Ovary (tissue), 9 donors: ENCODE data around the gene GLP1R. TPM values are rescaled to one million over a fixed set of nuclear protein-coding genes. Genes with fewer than 3 reads are reported as not detected.

Source experiments
- DNase-seq, 5 donors: peaks; one replicate each; pipeline ENCODE4 v3.0.0-alpha.2; 2019 to 2020
- H3K27ac ChIP-seq, 2 donors: fragments of 200-600 bp; one replicate each; pipeline versions ENCODE4 v1.5.1 to v1.8.0; 2019 to 2022
- H3K27me3 ChIP-seq: fragments of 200-600 bp; one replicate; pipeline ENCODE4 v1.8.0; 2022
- H3K36me3 ChIP-seq: fragments of 200-600 bp; sonication (generic); one replicate; pipeline ENCODE4 v1.5.1; 2019
- H3K4me1 ChIP-seq: one replicate; pipeline ENCODE4 v1.8.1; 2013; ENCODE audit warnings: mild to moderate bottlenecking, moderate library complexity; ENCODE audit not compliant: insufficient read depth
- H3K4me3 ChIP-seq: fragments of 200-600 bp; sonication (generic); one replicate; pipeline ENCODE4 v1.5.1; 2017
- H3K9me3 ChIP-seq, 2 donors: fragments of 200-600 bp in 1 of 2; sonication (generic) in 1 of 2; one replicate each; pipeline versions ENCODE4 v1.5.1 to v1.8.1; 2013 to 2019; ENCODE audit warnings: mild to moderate bottlenecking in 1 of 2, moderate library complexity in 1 of 2
- EP300 ChIP-seq: sonication (generic); formaldehyde crosslinking; IDR thresholded peaks from one replicate; pipeline ENCODE4 v1.6.1; 2017; ENCODE audit warnings: antibody characterized with exemption
- POLR2A ChIP-seq: fragments of 450-650 bp; IDR thresholded peaks from one replicate; pipeline ENCODE4 v1.6.1; 2017; ENCODE audit warnings: antibody characterized with exemption, mild to moderate bottlenecking, moderate library complexity
- WGBS, 3 donors: extraction: QIAGEN DNeasy Blood & Tissue Kit in 1 of 3; methylation state at CpG; one replicate each; pipeline versions ENCODE4 v1.1.5 to v1.1.7; 2013 to 2017; 5-methylcytosine and 5-hydroxymethylcytosine counted together
- intact Hi-C, 4 donors: fragments of 100-400 bp; cut with DNase I; formaldehyde crosslinking; loops; one replicate each; pipeline versions ENCODE4 v1.11.0 to v1.15.1; 2022 to 2023
- polyA plus RNA-seq, 2 donors: library from polyadenylated mRNA; stranded (reverse); fragments of 200-250 nt in 1 of 2; fragments of 350-450 nt in 1 of 2; fragmentation: Illumina TruSeq in 1 of 2; extraction: RNeasy Lipid Tissue Mini Kit (QIAGEN cat#74804) in 1 of 2; gene quantifications; one replicate each; pipeline ENCODE4 v1.2.3, GENCODE V29; 2013 to 2014
- total RNA-seq, 7 donors: library from RNA; depleted of rRNA in 2 of 7; stranded (reverse); fragments of >200 nt in 2 of 7; fragmentation: NEBNext Ultra II Directional in 3 of 7; extraction: Animal tissue kit (Norgen Biotek cat#: 25700) in 3 of 7; gene quantifications; one replicate each; pipeline versions ENCODE4 v1.1.0 to v1.2.4, GENCODE V29; 2016 to 2023
- TF ChIP-seq, protein P1 (sequence below), 3 donors: fragments of 450-650 bp in 2 of 3; fragments of 200-600 bp in 1 of 3; IDR thresholded peaks; one replicate each; pipeline versions ENCODE4 v1.5.1 to v1.8.0; 2016 to 2022; ENCODE audit warnings: antibody characterized with exemption in 3 of 3, mild to moderate bottlenecking in 1 of 3
- donor health status: DM: no; HTN: no; CAD: no; lungs with moderate emphysema.
- donor health status: DM: no; HTN: no; CAD: no.
- donor health status: Bipolar disorder and iron deficiency.
- donor health status: DM: yes; HTN: yes; CAD: no.
- donor health status: DM: no; HTN: no; CAD: no.
- donor health status: DM: yes; HTN: yes; CAD: no.

The GLP1R gene
- total and polyA plus RNA-seq, 9 donors: 0.08 TPM; not detected in 8

DNA sequence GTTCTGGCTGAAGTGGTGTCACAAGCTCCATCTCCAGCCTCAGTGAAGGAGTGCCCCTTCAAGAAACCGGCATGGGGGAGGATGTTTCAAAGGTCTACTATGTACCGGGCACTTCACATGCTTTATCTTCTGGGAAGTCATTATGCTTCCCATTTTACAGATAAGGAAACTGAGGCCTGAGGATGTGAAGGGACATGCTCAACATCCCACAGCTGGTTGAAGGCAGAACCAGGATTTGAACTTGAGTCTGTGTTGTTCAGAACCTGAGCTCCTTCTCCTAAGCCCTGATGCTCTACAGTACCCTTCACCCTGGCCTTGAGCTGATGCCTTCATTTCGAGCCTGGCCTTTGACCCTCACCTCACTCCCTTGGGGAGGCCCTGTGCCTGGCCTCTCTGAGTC, 13.0 kb downstream of the GLP1R start:
- Histone ChIP-seq H3K27me3 (no peaks in the 10 kb centered on the region), H3K9me3 (no peaks in the 10 kb centered on the region), H3K27ac (no peak overlapping the region), H3K36me3 (no peaks in the 10 kb centered on the region), H3K4me1 (no peaks in the 10 kb centered on the region), H3K4me3 (no peak overlapping the region)
- TF ChIP-seq EP300 (no peak), POLR2A (no peak)
- TF ChIP-seq, protein P1, sequence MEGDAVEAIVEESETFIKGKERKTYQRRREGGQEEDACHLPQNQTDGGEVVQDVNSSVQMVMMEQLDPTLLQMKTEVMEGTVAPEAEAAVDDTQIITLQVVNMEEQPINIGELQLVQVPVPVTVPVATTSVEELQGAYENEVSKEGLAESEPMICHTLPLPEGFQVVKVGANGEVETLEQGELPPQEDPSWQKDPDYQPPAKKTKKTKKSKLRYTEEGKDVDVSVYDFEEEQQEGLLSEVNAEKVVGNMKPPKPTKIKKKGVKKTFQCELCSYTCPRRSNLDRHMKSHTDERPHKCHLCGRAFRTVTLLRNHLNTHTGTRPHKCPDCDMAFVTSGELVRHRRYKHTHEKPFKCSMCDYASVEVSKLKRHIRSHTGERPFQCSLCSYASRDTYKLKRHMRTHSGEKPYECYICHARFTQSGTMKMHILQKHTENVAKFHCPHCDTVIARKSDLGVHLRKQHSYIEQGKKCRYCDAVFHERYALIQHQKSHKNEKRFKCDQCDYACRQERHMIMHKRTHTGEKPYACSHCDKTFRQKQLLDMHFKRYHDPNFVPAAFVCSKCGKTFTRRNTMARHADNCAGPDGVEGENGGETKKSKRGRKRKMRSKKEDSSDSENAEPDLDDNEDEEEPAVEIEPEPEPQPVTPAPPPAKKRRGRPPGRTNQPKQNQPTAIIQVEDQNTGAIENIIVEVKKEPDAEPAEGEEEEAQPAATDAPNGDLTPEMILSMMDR (IDR thresholded peaks at IDR 0.05): no peak
- intact Hi-C loops: no loop called here
- DNase-seq: no peak
- 47 to 63% (median 49%) methylated on average over 3 of the region's 3 CpGs for WGBS, 3 donors

DNA sequence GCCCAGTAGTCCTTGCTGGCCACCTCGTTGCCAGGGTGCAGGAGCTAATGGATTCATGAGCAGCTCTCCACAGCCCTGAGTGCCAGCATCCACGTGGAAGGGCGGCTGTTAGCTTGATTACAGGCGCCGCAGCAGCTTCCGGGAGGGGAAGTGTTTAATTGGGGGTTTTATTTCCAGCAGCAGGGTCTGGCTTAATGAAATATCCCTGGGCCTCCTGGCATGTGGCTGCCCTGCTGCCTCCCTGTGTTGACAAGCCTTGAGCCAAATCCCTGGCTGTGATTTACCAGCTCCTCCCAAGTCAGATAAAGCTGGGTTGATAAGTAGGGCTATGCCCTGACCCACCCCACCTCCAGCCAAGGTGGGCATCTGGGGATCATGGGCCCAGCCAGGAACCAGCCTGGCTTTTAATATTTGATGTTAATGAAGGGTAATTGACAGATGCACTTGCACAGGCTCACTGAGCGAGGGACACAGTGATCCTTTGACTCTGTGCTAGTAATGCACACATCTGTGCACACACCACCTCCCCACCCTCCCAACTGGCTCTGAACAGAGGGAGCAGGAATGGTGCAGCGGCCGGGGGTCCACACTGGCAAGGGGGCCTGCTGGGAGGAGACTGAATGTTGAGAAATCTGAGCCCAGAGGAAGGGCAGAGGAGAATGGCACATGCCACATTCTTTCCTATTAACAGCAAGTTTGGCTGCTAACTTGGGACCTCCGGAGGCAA, 13.6 kb downstream of the GLP1R start:
- WGBS, 3 donors: 22 to 38% (median 29%) methylated on average over 10 of the region's 10 CpGs
- DNase-seq: no peak

DNA sequence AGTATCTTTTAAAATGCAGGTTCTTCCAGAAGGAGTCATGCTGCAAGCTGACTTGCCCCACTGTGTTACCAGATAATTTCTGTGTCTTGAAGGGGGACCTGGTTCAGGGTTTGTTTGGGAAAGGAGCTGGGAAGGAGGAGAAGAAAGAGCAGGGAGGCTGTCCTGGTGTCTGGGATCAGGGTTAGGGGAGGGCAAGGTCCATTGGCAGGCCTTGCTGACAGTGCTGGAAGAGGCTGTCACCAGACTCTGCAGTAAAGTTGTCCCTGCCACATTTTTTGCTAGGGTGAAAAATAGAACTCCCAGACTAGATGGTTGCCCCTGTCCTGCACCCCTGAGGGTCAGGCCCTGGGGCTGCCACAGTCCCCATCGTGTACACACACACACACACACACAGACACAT, 14.9 kb downstream of the GLP1R start:
- no peak overlapping the region for H3K4me3 ChIP-seq
- H3K27me3 ChIP-seq: no peaks in the 10 kb centered on the region
- H3K4me1 ChIP-seq: no peaks in the 10 kb centered on the region
- intact Hi-C loops: no loop called here
- H3K27ac ChIP-seq: no peak overlapping the region
- TF ChIP-seq POLR2A (no peak), EP300 (no peak)
- TF ChIP-seq, protein P1 (IDR thresholded peaks at IDR 0.05): no peak
- DNase-seq: no peak
- WGBS, 3 donors: 23 to 33% (median 26%) methylated on average over 1 of the region's 1 CpG
- H3K36me3 ChIP-seq: no peaks in the 10 kb centered on the region
- H3K9me3 ChIP-seq: no peaks in the 10 kb centered on the region

More for the DNA sequence above, 13.6 kb downstream of the GLP1R start:
- intact Hi-C loops: no loop called here
- H3K36me3 ChIP-seq: no peaks in the 10 kb centered on the region
- no peak overlapping the region for H3K27ac ChIP-seq
- H3K9me3 ChIP-seq: no peaks in the 10 kb centered on the region
- no peaks in the 10 kb centered on the region for H3K4me1 ChIP-seq
- TF ChIP-seq EP300: no peak
- no peak for TF ChIP-seq POLR2A
- TF ChIP-seq, protein P1 (IDR thresholded peaks at IDR 0.05): no peak
- H3K27me3 ChIP-seq: no peaks in the 10 kb centered on the region
- H3K4me3 ChIP-seq: no peak overlapping the region

DNA sequence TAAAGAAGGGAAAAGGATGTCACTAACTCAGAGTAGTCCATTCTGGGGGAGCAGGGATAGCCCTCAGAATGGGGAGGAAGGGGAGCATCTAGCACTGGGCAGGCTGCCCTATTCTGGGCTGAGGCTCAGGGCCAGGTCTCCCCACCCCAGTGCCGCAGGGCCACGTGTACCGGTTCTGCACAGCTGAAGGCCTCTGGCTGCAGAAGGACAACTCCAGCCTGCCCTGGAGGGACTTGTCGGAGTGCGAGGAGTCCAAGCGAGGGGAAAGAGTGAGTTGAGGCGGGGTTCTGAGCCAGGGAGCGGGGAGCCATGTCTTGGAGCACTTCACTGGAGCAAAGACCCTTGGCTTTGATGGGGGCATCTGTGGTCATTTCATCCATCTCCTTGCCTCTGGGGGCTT, 17.0 kb downstream of the GLP1R start:
- WGBS, 3 donors: 77 to 86% (median 81%) methylated on average over 8 of the region's 8 CpGs

More for the DNA sequence above, 17.0 kb downstream of the GLP1R start:
- Histone ChIP-seq H3K4me1 (no peaks in the 10 kb centered on the region), H3K27ac (no peak overlapping the region), H3K27me3 (no peaks in the 10 kb centered on the region), H3K36me3 (no peaks in the 10 kb centered on the region), H3K4me3 (no peak overlapping the region), H3K9me3 (no peaks in the 10 kb centered on the region)
- TF ChIP-seq EP300: no peak
- TF ChIP-seq, protein P1 (IDR thresholded peaks at IDR 0.05): no peak
- no peak for TF ChIP-seq POLR2A
- DNase-seq: no peak
- intact Hi-C loops: no loop called here
